Rectal smooth muscle tissue (tissue), 1 donor: ENCODE data around the gene GATA2.

Experiments used
- H3K27ac ChIP-seq: one replicate; pipeline ENCODE4 v1.7.0; 2013; ENCODE audit warnings: low read depth, low read length, inconsistent platforms
- H3K27me3 ChIP-seq: one replicate; pipeline ENCODE4 v1.7.0; 2013; ENCODE audit warnings: low read length; ENCODE audit not compliant: control insufficient read depth, insufficient read depth
- H3K36me3 ChIP-seq: one replicate; pipeline ENCODE4 v1.7.0; 2013; ENCODE audit warnings: low read length; ENCODE audit not compliant: control insufficient read depth, insufficient read depth
- H3K4me1 ChIP-seq: one replicate; pipeline ENCODE4 v1.7.0; 2013; ENCODE audit warnings: low read length; ENCODE audit not compliant: control insufficient read depth, insufficient read depth
- H3K4me3 ChIP-seq: one replicate; pipeline ENCODE4 v1.7.0; 2013; ENCODE audit warnings: low read length
- H3K9ac ChIP-seq: one replicate; pipeline ENCODE4 v1.7.0; 2013; ENCODE audit warnings: low read length

GATA2 gene

DNA sequence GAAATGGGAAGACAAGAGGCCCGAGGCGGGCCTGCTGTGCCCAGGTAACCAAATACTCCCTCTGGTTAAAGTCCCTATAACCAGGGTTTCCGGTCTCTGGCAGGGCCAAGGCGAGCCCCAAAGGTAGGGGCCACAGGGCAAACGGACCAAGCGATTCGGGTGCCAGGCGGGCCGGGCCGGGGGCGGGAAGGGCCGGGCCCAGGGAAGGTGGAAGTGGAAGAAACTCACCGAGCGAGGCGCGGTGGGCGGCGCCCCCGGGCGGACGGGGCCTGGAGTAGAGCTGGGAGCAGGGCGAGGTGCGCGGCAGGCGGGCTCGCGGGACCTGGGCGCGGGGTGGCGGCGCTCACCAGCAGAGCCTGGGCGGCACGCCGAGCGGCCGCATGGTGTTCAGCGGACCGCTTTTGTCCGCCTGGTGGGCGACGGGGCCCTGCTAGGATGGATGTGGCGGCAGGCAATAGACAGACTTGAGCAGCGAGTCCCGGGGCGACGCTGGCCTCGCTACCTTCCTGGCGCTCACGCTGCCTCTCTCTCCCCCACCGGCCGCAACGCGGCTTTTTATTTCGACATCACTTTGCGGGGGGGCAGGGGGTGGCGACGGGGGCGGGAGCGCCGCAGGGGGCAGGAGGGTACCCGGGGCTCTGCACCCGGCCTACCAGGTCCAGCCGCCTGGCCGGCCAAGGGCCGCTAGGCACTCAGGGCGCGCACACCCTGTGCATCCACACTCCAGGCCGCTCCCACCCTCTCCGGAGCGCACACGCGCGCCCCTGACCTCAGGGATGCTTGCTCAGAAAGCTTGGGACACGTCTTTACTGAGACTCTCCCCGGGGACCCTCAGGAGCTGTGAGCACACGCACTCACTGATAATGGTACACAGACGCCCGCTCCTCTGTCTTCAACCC is at the start of gene GATA2:
Gene GATA2, minus strand, starts transcription at position 531 of the 899 bp plus-strand sequence. CDS start 6,170 bp downstream, outside the sequence.
- no peaks in the 10 kb centered on the region for H3K36me3 ChIP-seq
- H3K4me1 ChIP-seq, result peaks cover 6% of the 10 kb centered on the region
- peaks cover 62% of the 10 kb centered on the region for H3K27me3 ChIP-seq
- no peak within 1 kb of the TSS for H3K9ac ChIP-seq
- no peak within 1 kb of the TSS for H3K27ac ChIP-seq
- H3K4me3 ChIP-seq, result no peak within 1 kb of the TSS

DNA sequence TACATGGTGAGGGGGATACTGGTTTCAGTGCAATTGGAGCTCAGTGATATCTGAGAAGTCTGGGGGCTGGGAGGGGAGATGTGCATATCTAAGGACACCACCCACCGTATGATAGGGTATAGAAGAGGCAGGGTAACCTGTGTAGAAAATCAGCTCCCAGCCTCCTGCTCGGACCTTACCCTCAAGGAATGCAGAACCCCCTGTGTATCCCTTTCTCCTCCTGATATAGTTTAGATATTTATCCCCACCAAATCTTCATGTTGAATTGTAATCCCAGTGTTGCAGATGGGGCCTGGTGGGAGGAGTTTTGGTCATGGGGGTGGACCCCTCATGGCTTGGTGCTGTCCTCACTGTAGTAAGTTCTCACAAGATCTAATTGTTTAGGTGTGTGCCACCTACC is 48.2 kb upstream of the GATA2 start:
- no peaks in the 10 kb centered on the region for H3K27me3 ChIP-seq

DNA sequence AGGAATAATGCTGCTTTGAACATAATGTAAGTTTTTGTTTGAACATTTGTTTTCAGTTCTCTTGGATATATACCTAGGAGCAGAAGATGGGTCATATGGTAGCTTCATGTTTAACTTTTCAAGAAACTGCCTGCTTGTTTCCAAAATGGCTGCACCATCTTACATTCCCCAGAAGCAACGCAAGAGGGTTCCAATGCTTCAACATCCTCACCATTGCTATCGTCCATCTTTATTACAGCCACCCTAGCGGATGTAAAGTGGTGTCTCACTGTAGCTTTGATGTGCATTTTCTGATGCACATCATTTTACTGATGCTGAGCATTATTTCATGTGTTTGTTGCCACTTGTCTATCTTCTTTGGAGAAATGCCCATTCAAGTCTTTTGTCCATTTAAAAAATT is 46.4 kb upstream of the GATA2 start:
- Histone ChIP-seq H3K4me3 (no peak overlapping the region), H3K36me3 (no peaks in the 10 kb centered on the region), H3K9ac (no peak overlapping the region), H3K4me1 (no peaks in the 10 kb centered on the region), H3K27me3 (no peaks in the 10 kb centered on the region), H3K27ac (no peak overlapping the region)

More for the DNA sequence above, 48.2 kb upstream of the GATA2 start:
- H3K36me3 ChIP-seq, result no peaks in the 10 kb centered on the region
- H3K27ac ChIP-seq, result no peak overlapping the region
- H3K4me3 ChIP-seq, result no peak overlapping the region
- no peaks in the 10 kb centered on the region for H3K4me1 ChIP-seq
- H3K9ac ChIP-seq, result no peak overlapping the region

DNA sequence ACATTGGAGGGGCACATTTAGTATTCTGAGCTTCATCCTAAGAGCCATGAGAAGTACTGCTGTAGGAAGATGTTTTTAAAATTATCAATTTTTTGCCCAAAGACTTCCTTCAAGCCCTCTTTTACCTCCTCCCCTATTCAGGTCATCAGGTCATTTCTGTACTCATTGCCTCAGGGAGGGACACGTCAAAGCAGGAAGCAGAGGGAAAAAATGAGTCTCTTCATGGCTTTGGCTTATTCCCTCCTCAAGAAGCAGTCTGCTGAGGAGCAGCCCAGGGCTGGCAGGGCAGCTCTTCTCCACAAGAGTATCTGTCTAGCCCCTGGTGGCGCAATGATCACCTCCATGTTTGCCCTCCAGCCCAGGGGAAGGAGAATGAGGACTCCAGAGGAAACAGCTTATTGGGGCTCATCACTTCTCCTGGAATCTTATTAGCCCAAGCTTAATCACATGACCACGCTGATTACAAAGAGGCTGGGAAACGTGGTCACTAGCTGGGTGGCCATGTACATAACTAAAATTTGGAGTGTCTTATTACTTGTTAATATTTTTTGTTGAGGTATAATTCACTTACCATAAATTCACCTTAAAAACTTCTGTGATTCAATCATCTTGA is 44.2 kb upstream of the GATA2 start:
- no peaks in the 10 kb centered on the region for H3K27me3 ChIP-seq
- no peaks in the 10 kb centered on the region for H3K36me3 ChIP-seq
- no peak overlapping the region for H3K27ac ChIP-seq
- H3K9ac ChIP-seq, result no peak overlapping the region
- no peak overlapping the region for H3K4me3 ChIP-seq
- H3K4me1 ChIP-seq, result no peaks in the 10 kb centered on the region

DNA sequence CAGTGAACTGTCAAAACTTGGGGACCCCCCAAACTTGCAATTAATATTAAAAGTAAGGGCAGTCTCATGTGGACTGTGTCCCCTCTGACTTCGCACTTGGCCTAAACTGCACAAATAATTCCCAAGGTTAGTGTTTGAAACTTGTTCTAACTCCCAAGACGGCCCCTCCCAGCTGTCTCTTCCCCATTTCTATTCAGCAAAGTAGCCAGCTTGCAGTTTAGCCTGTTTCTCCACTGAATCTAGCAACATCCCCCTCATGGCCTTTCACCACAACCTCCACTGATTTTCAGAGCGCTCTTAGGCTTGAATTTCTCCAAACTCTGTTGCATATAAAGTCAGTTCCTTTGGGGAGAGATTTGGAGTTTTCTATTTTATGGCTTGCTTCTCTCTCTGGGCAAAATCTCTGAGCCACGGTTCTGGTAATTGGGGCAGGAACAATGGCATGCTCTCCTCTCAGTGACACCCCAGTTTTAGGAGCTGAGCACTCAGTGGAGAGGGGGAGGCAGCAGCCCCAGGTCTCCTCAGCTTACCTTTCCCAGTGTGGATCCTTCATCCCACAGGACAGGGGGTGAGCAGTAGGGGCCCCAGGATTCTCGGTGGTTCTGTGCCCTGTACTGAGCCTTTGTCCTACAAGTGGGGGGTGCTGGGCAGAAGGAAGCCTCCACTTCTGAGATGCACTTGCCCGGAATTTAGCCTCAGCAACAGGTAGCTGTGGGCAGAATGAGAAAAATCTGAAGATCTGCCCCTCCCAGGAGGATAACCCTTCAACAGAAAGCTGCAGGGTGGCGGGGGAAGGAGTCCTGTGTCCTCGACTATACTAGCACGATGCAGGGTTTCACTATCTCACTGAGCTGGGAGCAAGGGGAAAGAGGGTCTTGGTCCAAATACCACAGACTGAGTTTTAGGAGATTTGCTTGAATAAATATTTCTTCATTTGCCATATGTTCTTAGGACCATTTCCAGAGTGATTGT is 39.3 kb upstream of the GATA2 start:
- H3K27me3 ChIP-seq, result no peaks in the 10 kb centered on the region
- no peaks in the 10 kb centered on the region for H3K4me1 ChIP-seq
- H3K4me3 ChIP-seq, result no peak overlapping the region
- H3K27ac ChIP-seq, result no peak overlapping the region
- H3K9ac ChIP-seq, result no peak overlapping the region
- H3K36me3 ChIP-seq, result no peaks in the 10 kb centered on the region

DNA sequence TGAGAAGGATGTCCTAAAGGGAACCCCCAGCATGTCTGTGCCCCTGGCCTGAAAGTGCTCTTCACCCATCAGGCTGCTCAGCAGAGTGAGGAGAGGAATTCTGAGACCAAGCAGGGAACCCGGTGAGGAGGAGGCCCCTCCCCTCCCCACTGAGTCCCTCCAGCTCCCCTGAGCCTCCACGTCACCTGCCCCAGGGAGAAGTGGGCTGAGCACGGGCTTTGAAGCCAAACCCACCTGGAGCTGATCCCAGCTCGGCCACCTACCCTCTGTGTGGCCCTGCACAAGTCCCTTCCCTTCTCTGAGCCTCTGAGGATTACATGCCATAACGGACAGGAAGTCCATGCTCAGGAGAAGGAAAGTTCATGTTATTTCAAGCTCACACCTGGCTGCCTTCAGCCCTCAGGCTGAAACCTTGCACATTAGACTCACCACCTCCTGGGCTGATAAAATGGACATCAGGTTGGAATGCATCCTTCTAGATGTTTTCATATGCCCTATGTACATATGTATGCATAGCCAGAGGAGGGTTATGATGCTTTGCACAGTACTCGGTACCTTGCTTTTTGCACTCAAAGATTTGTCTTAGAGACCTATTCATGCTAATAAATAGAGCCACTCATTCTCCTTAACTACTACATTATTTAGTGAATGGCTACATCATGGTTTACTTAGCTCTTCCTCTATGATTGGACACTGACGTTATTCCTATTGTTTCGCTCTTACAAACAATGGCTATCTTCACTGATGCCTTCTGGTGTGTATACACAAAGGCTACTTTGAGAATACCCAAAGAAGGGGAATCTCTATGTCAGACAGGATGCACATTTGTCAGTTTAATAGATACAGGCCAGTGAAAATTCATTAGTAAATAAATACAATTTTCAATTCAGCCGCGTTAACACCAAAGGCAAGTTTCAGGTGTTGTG is 31.6 kb upstream of the GATA2 start:
- H3K9ac ChIP-seq, result no peak overlapping the region
- H3K27me3 ChIP-seq, result peaks cover 5% of the 10 kb centered on the region
- no peaks in the 10 kb centered on the region for H3K4me1 ChIP-seq
- H3K4me3 ChIP-seq, result no peak overlapping the region
- H3K36me3 ChIP-seq, result no peaks in the 10 kb centered on the region
- no peak overlapping the region for H3K27ac ChIP-seq

DNA sequence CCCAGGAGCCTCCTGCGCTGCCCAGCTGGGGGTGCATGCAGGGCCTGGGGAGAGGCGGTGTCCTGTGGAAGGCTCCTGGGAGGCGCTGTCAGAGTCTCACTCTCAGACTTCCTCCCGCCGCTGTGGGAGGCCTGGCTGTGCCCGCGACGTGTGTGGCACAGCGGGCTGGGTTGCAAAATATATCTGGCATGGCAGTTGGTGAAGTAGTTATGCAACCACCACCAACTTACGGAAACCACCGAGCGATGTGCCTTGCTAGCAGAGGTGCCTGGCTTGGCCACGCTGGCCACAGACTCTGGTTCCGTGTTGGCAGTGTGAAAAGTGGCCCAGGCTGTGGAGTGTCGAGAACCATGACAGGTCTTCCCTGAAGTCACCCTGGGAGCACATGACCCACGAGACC is 30.6 kb upstream of the GATA2 start:
- H3K4me3 ChIP-seq, result no peak overlapping the region
- H3K36me3 ChIP-seq, result no peaks in the 10 kb centered on the region
- no peaks in the 10 kb centered on the region for H3K4me1 ChIP-seq
- peaks cover 5% of the 10 kb centered on the region for H3K27me3 ChIP-seq
- no peak overlapping the region for H3K9ac ChIP-seq
- H3K27ac ChIP-seq, result no peak overlapping the region

DNA sequence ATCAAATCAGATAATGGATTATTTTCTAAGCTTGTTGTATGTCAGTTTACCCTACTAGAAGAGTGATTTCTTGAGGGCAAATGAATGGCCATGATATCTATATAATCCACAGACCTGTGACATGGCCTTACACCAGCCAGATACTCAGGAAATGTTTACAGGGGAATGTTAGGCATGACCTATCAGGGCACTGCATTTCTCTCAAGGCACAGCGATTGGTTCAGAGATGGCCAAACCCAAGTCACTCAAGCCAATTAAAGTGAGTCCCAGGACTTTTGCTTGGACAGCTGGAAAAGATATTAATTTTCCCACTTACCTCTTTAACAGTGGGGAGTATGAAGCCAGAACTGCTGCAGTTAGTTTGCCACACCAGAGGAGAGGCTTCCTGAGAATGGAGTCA is 28.7 kb upstream of the GATA2 start:
- H3K27ac ChIP-seq, result no peak overlapping the region
- no peak overlapping the region for H3K4me3 ChIP-seq
- no peaks in the 10 kb centered on the region for H3K36me3 ChIP-seq
- H3K9ac ChIP-seq, result no peak overlapping the region
- H3K4me1 ChIP-seq, result no peaks in the 10 kb centered on the region
- H3K27me3 ChIP-seq, result peaks cover 5% of the 10 kb centered on the region

DNA sequence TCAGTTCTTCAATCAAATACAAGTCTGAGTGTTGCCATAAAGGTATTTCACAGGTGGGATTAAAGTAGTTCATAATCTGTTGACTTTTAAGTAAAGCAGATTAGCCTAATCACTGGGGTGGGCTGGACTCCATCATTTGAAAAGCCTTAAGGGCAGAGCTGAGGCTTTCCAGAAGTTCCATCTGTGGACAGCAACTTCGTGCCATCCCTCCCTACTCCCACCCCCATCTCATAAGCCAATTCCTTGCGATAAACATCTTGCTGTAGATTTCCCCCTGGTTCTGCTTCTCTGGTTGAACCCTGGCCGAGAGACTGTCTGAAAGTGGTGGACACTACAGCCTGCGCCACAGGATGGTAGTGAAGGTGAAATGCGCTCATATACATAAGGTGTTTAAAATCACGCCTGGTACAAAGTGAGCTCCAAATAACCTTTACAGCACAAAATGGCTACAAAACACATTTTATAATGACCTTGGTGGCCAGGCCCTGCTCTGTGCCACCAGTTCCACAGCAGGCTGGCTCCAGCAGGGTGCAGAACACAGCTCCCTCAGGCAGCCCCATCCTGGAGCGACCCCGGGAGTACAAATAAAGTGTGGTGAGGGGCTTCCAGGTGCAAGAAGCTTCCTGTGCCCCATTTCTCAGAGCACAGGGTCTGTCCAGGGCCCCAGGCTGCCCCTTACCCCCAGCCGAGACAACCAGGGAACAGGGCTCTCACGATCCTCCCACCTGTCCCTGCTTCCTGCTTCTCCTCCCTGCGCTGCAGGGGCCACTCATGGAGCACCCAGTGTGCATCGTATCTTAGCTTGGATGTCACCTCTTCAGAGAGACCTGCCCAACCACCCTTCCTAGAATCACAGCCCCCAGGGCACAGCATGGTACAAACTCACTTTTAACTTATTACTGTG is 25.8 kb upstream of the GATA2 start:
- Histone ChIP-seq H3K36me3 (no peaks in the 10 kb centered on the region), H3K9ac (no peak overlapping the region), H3K4me3 (no peak overlapping the region), H3K27me3 (peaks cover 5% of the 10 kb centered on the region), H3K4me1 (no peaks in the 10 kb centered on the region), H3K27ac (no peak overlapping the region)

DNA sequence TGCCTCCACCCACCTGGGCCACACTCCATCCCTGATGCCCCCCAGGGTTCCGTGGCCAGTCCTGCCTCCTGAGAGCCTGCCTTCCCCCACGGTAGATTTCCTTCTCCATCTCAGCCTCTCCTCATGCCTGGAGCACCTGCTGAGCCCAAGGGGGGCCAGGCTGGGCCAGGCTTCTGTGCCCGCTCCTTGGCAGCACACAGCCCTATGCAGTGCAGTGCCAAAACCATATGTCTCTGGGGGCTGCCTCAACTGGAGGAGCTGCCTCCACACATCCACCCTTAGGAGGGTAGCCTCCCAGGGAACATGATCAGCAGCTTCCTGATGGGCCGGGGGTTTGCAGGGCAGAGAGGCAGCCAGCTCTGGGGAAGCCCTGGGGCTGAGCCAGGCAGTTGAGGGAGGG is 24.6 kb upstream of the GATA2 start:
- Histone ChIP-seq H3K27ac (no peak overlapping the region), H3K27me3 (peaks cover 2% of the 10 kb centered on the region), H3K4me1 (no peaks in the 10 kb centered on the region), H3K4me3 (no peak overlapping the region), H3K36me3 (no peaks in the 10 kb centered on the region), H3K9ac (no peak overlapping the region)

DNA sequence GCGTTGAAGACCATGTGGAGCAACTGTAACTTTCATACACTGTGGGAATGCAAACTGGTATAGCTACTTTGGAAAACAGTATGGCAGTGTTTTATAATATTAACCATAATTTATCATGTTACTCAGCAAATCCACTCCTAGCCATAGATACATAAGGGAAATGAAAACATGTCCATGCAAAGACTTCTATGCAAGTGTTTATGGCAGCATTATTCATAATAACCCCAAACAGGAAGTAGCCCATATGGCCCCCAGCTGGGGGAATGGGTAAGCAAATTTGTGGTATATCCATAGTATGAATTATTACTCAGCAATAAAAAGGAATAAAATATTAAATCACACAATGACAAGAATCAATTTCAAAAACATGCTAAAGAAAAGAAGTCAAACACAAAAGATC is 23.0 kb upstream of the GATA2 start:
- peaks cover 2% of the 10 kb centered on the region for H3K27me3 ChIP-seq
- H3K27ac ChIP-seq, result no peak overlapping the region
- no peak overlapping the region for H3K9ac ChIP-seq
- H3K4me3 ChIP-seq, result no peak overlapping the region
- no peaks in the 10 kb centered on the region for H3K36me3 ChIP-seq
- H3K4me1 ChIP-seq, result no peaks in the 10 kb centered on the region
